NCI-H69 (cell line): ENCODE results near the gene TMUB2.
A peak's percentile ranks its signal among the peaks of the same experiment; 100 is the strongest.
"Not testable (repeated sequence)": the region's sequence is repeated elsewhere in the genome, so short reads cannot be mapped to it uniquely, and the experiment has no call there.

Experiments used
- DNase-seq: peaks from one replicate; lab custom pipeline; 2025; lab: John Stamatoyannopoulos, UW

TMUB2 gene

GRCh38 chr17:44186307-44187130 lies at the start of gene TMUB2:
Gene TMUB2, plus strand, starts transcription at chr17:44186972. Its CDS starts 737 bp downstream, at chr17:44187709.
- DNase-seq = peak; percentile 100

- DNase-seq = peak; percentile 96
Observed at GRCh38 chr17:44137891-44138709, 48.7 kb upstream of the TMUB2 start.

- not testable (repeated sequence) for DNase-seq
Observed at GRCh38 chr17:44143921-44144320, 42.9 kb upstream of the TMUB2 start.

GRCh38 chr17:44144966-44145739 lies 41.6 kb upstream of the TMUB2 start:
- DNase-seq = no peak

GRCh38 chr17:44146375-44147346 lies 40.1 kb upstream of the TMUB2 start:
- no peak for DNase-seq

- DNase-seq = no peak
Observed at GRCh38 chr17:44147812-44148211, 39.0 kb upstream of the TMUB2 start.

- not testable (repeated sequence) for DNase-seq
Observed at GRCh38 chr17:44149066-44149465, 37.7 kb upstream of the TMUB2 start.

- DNase-seq = no peak
Observed at GRCh38 chr17:44149750-44150329, 36.9 kb upstream of the TMUB2 start.

- no peak for DNase-seq
Observed at GRCh38 chr17:44152875-44153274, 33.9 kb upstream of the TMUB2 start.

- DNase-seq = peak; percentile 43
Observed at GRCh38 chr17:44155488-44155887, 31.3 kb upstream of the TMUB2 start.

- DNase-seq = no peak
Observed at GRCh38 chr17:44159519-44160210, 27.1 kb upstream of the TMUB2 start.

- no peak for DNase-seq
Observed at GRCh38 chr17:44164476-44164875, 22.3 kb upstream of the TMUB2 start.

GRCh38 chr17:44167181-44167861 lies 19.5 kb upstream of the TMUB2 start:
- no peak for DNase-seq

- DNase-seq = no peak
Observed at GRCh38 chr17:44170135-44170498, 16.7 kb upstream of the TMUB2 start.

GRCh38 chr17:44170499-44171201 lies 16.1 kb upstream of the TMUB2 start, which contains the start of gene ASB16:
Gene ASB16, plus strand, starts transcription at chr17:44170704. Its CDS starts 86 bp downstream, at chr17:44170790.
- DNase-seq = peak; percentile 31

GRCh38 chr17:44171931-44172455 lies 14.8 kb upstream of the TMUB2 start:
- DNase-seq = peak; percentile 22

- no peak for DNase-seq
Observed at GRCh38 chr17:44174427-44174826, 12.3 kb upstream of the TMUB2 start.

- DNase-seq = no peak
Observed at GRCh38 chr17:44176257-44176656, 10.5 kb upstream of the TMUB2 start.
